Panc1 (cell line): ENCODE measurements around the gene CEP170. TPM values are rescaled to one million over a fixed set of nuclear protein-coding genes. Genes with fewer than 3 reads are reported as not detected.

ENCODE experiments used
- ATAC-seq: fragments of 200-7000 bp; cut with Tn5 transposase; 2 replicates; pipeline ENCODE4 v1.9.1; 2020; ENCODE audit warnings: mild to moderate bottlenecking, moderate library complexity
- BruUV-seq: library from RNA; stranded (reverse); fragments of 400-500 nt; replicated peaks from 2 replicates; lab custom pipeline; 2021; lab: Mats Ljungman, UMichigan
- CTCF ChIA-PET: fragments of 300-600 bp; sonication (Branson Sonifier 250); formaldehyde crosslinking; loops from one replicate; lab custom pipeline; 2022; ENCODE audit warnings: antibody characterized with exemption; lab: Charles Lee
- POLR2A ChIA-PET: fragments of 300-600 bp; sonication (Branson Sonifier 250); formaldehyde crosslinking; loops from one replicate; lab custom pipeline; 2022; ENCODE audit warnings: antibody characterized with exemption; lab: Charles Lee
- DNase-seq: peaks from one replicate; pipeline ENCODE4 v3.0.0-alpha.2; 2010; ENCODE audit warnings: low read depth, low spot score
- H3K27ac ChIP-seq: 2 replicates; pipeline ENCODE4 v1.5.1; 2011; ENCODE audit warnings: mild to moderate bottlenecking, low read length, inconsistent platforms
- H3K27me3 ChIP-seq: fragments of 200-500 bp; sonication (Bioruptor generic); 2 replicates; pipeline ENCODE4 v1.6.0; 2014; ENCODE audit warnings: low read length, inconsistent platforms; ENCODE audit not compliant: control insufficient read depth, insufficient read depth
- H3K36me3 ChIP-seq: fragments of 200-500 bp; sonication (Bioruptor generic); 2 replicates; pipeline ENCODE4 v1.5.1; 2014; ENCODE audit warnings: inconsistent platforms, mild to moderate bottlenecking, low read length, moderate library complexity; ENCODE audit not compliant: control insufficient read depth, insufficient read depth
- H3K4me1 ChIP-seq: 2 replicates; pipeline ENCODE4 v1.5.1; 2011; ENCODE audit warnings: inconsistent platforms, mild to moderate bottlenecking, low read length, moderate library complexity; ENCODE audit not compliant: control insufficient read depth, insufficient read depth
- H3K4me3 ChIP-seq, 2 experiments: 2 replicates each; pipeline ENCODE4 v1.5.1; 2011 to 2012; ENCODE audit warnings: low read depth in 2 of 2, low read length in 2 of 2, mild to moderate bottlenecking in 2 of 2, inconsistent platforms in 1 of 2, moderate library complexity in 1 of 2
- H3K9me3 ChIP-seq: fragments of 200-500 bp; sonication (Bioruptor generic); 2 replicates; pipeline ENCODE4 v1.5.1; 2014; ENCODE audit warnings: low read depth, mild to moderate bottlenecking, inconsistent platforms, low read length, moderate library complexity; ENCODE audit not compliant: control insufficient read depth, insufficient read depth
- CTCF ChIP-seq: fragments of 450-650 bp; IDR thresholded peaks from 2 replicates; pipeline ENCODE4 v1.5.1; 2017; ENCODE audit warnings: mild to moderate bottlenecking
- POLR2AphosphoS5 ChIP-seq: IDR thresholded peaks from 2 replicates; pipeline ENCODE4 v1.6.1; 2012; ENCODE audit warnings: mild to moderate bottlenecking, low read depth, low read length, moderate library complexity
- REST ChIP-seq, 2 experiments: IDR thresholded peaks; 2 replicates each; pipeline ENCODE4 v1.6.1; 2011 to 2012; ENCODE audit warnings: low read depth in 2 of 2, control low read depth in 1 of 2, low read length in 1 of 2, mild to moderate bottlenecking in 1 of 2, moderate library complexity in 1 of 2; ENCODE audit not compliant: insufficient read depth in 1 of 2
- SIN3A ChIP-seq: IDR thresholded peaks from 2 replicates; pipeline ENCODE4 v1.6.1; 2012; ENCODE audit warnings: low read depth, mild to moderate bottlenecking, low read length, moderate library complexity, borderline replicate concordance; ENCODE audit not compliant: insufficient read depth
- TCF7L2 ChIP-seq: IDR thresholded peaks from 2 replicates; pipeline ENCODE4 v1.6.1; 2011; ENCODE audit warnings: mild to moderate bottlenecking, low read depth, low read length, inconsistent platforms
- in situ Hi-C: cut with HindIII; loops from 2 replicates; pipeline ENCODE4 v1.10.0; 2016; ENCODE audit warnings: low sequenced_read_pairs, low pct_unique_long_range_greater_than_20kb
- intact Hi-C: fragments of 100-400 bp; cut with micrococcal nuclease; formaldehyde crosslinking; loops from one replicate; pipeline ENCODE4 v1.10.0; 2022; ENCODE audit not compliant: unreplicated experiment
- total RNA-seq: library from RNA; stranded (reverse); gene quantifications from one replicate; pipeline ENCODE4 v1.2.1, GENCODE V29; 2021; ENCODE audit not compliant: unreplicated experiment

CEP170 gene
- total RNA-seq, 1 experiment from 2014 or later: 89.3 TPM

GRCh38 chr1:243291292-243291691 is 36.2 kb upstream of the CEP170 start:
- H3K27ac ChIP-seq: no peak overlapping the region
- BruUV-seq: no TSS peak
- ChIA-PET CTCF (no interaction called here), POLR2A (no interaction called here)
- TF ChIP-seq TCF7L2: no peak
- no peak for TF ChIP-seq REST (IDR thresholded peaks at IDR 0.05; ENCODE audit: insufficient read depth in 1 of 2, low read depth in 2 of 2, low read length in 1 of 2)
- no peak for TF ChIP-seq POLR2AphosphoS5
- H3K9me3 ChIP-seq: no peaks in the 10 kb centered on the region
- DNase-seq (no peak), ATAC-seq (no peak)
- no peak overlapping the region for H3K4me3 ChIP-seq
- intact Hi-C loops: no loop called here
- in situ Hi-C loops: no loop called here
- H3K27me3 ChIP-seq: no peaks in the 10 kb centered on the region
- no peaks in the 10 kb centered on the region for H3K4me1 ChIP-seq
- no peaks in the 10 kb centered on the region for H3K36me3 ChIP-seq

DNA sequence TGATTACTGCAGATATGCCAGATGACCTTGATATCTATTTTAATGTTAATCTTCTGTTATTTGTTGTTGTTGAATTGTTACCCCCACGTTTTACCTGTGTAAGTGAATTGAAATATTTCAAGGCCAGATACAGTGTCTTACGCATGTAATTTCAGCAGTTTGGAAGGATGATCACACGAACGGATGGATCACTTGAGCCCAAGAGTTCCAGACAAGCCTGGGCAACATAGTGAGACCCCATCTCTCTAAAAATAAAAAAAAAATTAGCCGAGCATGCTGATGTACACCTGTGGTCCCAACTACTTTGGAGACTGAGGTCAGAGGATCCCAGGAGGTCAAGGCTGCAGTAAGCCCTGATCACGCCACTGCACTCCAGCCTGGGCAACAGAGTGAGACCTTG is 33.0 kb upstream of the CEP170 start:
- ChIA-PET POLR2A (no interaction called here), CTCF (no interaction called here)
- DNase-seq: no peak
- no peak overlapping the region for H3K27ac ChIP-seq
- H3K9me3 ChIP-seq: no peaks in the 10 kb centered on the region
- no peak for TF ChIP-seq CTCF
- no peak for TF ChIP-seq TCF7L2
- no peak for TF ChIP-seq REST (IDR thresholded peaks at IDR 0.05; ENCODE audit: insufficient read depth in 1 of 2, low read depth in 2 of 2, low read length in 1 of 2)
- no peak for TF ChIP-seq SIN3A
- no peak for TF ChIP-seq POLR2AphosphoS5
- H3K4me1 ChIP-seq: no peaks in the 10 kb centered on the region
- intact Hi-C loops (no loop called here), in situ Hi-C loops (no loop called here)
- H3K4me3 ChIP-seq: no peak overlapping the region
- no peaks in the 10 kb centered on the region for H3K27me3 ChIP-seq
- no TSS peak for BruUV-seq
- no peak for ATAC-seq
- H3K36me3 ChIP-seq: no peaks in the 10 kb centered on the region
